ENCODE results near the gene SPOCD1.
A peak's percentile ranks its signal among the peaks of the same experiment; 100 is the strongest.

SPOCD1 gene

DNA sequence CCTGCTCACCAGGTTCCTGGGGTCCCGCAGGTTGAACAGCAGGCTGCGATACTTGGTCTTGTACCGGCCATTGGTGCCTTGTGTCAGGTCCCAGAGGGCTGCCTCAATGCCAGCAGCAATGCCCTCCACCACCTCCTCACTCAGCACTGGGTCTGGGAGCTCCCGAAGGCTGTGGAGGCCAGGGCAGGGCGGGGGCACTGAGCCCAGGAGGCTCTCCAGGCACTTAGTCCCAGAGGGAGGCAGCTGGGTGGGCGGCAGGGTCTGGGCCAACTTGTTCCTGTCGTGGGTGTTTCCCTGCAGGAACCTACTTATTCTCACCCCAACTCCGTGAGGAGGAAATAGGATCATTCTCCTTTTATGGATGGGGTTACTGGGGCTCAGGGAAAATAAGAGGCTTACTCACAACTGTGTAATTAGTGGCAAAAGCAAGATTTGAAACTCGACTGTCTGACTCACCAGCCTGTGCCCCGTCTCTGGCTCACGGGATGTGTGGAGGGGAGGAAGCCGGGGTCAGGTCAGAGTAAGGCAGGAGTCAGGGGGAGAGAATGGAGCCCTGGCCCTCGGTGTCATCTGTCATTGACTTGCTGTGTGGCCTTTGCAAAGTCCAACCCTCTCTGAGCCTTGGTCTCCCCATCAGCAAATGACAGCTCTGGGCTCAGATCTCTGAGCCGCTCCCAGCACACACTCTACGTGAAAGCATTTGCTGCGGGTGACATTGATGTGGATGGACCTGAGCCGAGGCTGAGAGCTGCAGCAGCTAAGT lies 17.2 kb downstream of the SPOCD1 start (continued):
- TF ChIP-seq, protein P1, sequence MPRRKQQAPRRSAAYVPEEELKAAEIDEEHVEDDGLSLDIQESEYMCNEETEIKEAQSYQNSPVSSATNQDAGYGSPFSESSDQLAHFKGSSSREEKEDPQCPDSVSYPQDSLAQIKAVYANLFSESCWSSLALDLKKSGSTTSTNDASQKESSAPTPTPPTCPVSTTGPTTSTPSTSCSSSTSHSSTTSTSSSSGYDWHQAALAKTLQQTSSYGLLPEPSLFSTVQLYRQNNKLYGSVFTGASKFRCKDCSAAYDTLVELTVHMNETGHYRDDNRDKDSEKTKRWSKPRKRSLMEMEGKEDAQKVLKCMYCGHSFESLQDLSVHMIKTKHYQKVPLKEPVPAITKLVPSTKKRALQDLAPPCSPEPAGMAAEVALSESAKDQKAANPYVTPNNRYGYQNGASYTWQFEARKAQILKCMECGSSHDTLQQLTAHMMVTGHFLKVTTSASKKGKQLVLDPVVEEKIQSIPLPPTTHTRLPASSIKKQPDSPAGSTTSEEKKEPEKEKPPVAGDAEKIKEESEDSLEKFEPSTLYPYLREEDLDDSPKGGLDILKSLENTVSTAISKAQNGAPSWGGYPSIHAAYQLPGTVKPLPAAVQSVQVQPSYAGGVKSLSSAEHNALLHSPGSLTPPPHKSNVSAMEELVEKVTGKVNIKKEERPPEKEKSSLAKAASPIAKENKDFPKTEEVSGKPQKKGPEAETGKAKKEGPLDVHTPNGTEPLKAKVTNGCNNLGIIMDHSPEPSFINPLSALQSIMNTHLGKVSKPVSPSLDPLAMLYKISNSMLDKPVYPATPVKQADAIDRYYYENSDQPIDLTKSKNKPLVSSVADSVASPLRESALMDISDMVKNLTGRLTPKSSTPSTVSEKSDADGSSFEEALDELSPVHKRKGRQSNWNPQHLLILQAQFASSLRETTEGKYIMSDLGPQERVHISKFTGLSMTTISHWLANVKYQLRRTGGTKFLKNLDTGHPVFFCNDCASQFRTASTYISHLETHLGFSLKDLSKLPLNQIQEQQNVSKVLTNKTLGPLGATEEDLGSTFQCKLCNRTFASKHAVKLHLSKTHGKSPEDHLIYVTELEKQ (tag by site-specific recombination; IDR thresholded peaks at IDR 0.05; ENCODE audit: borderline replicate concordance), result no peak
- TF ChIP-seq, protein P2, sequence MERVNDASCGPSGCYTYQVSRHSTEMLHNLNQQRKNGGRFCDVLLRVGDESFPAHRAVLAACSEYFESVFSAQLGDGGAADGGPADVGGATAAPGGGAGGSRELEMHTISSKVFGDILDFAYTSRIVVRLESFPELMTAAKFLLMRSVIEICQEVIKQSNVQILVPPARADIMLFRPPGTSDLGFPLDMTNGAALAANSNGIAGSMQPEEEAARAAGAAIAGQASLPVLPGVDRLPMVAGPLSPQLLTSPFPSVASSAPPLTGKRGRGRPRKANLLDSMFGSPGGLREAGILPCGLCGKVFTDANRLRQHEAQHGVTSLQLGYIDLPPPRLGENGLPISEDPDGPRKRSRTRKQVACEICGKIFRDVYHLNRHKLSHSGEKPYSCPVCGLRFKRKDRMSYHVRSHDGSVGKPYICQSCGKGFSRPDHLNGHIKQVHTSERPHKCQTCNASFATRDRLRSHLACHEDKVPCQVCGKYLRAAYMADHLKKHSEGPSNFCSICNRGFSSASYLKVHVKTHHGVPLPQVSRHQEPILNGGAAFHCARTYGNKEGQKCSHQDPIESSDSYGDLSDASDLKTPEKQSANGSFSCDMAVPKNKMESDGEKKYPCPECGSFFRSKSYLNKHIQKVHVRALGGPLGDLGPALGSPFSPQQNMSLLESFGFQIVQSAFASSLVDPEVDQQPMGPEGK (tag by site-specific recombination; IDR thresholded peaks at IDR 0.05), result peak; percentile 53; the same call in 1 of the 2 replicates
- TF ChIP-seq GFI1B (tag by site-specific recombination; IDR thresholded peaks at IDR 0.05) (no peak), ZNF701 (tag by site-specific recombination; IDR thresholded peaks at IDR 0.05) (no peak), ZNF248 (tag by site-specific recombination; IDR thresholded peaks at IDR 0.05) (no peak), ZNF510 (tag by site-specific recombination; IDR thresholded peaks at IDR 0.05; ENCODE audit: insufficient replicate concordance) (no peak), HOXA7 (CRISPR knock-in tag; IDR thresholded peaks at IDR 0.05; ENCODE audit: borderline replicate concordance) (no peak), ZNF184 (tag by site-specific recombination; IDR thresholded peaks at IDR 0.05) (no peak), ZNF146 (tag by site-specific recombination; IDR thresholded peaks at IDR 0.05) (no peak), ZNF416 (tag by site-specific recombination; IDR thresholded peaks at IDR 0.05) (no peak), ZNF521 (tag by site-specific recombination; IDR thresholded peaks at IDR 0.05) (no peak), ZNF473 (tag by site-specific recombination; IDR thresholded peaks at IDR 0.05) (no peak), ZNF121 (tag by site-specific recombination; IDR thresholded peaks at IDR 0.05) (no peak), ZBTB17 (tag by site-specific recombination; IDR thresholded peaks at IDR 0.05) (no peak), ZNF549 (tag by site-specific recombination; IDR thresholded peaks at IDR 0.05) (no peak)
- TF ChIP-seq, protein P3, sequence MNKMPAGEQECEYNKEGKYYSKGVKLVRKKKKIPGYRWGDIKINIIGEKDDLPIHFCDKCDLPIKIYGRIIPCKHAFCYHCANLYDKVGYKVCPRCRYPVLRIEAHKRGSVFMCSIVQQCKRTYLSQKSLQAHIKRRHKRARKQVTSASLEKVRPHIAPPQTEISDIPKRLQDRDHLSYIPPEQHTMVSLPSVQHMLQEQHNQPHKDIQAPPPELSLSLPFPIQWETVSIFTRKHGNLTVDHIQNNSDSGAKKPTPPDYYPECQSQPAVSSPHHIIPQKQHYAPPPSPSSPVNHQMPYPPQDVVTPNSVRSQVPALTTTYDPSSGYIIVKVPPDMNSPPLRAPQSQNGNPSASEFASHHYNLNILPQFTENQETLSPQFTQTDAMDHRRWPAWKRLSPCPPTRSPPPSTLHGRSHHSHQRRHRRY (tag by site-specific recombination; IDR thresholded peaks at IDR 0.05), result no peak
- TF ChIP-seq, protein P4, sequence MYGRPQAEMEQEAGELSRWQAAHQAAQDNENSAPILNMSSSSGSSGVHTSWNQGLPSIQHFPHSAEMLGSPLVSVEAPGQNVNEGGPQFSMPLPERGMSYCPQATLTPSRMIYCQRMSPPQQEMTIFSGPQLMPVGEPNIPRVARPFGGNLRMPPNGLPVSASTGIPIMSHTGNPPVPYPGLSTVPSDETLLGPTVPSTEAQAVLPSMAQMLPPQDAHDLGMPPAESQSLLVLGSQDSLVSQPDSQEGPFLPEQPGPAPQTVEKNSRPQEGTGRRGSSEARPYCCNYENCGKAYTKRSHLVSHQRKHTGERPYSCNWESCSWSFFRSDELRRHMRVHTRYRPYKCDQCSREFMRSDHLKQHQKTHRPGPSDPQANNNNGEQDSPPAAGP (tag by site-specific recombination; IDR thresholded peaks at IDR 0.05), result 0 out of 2 replicates have a peak, but pooled peaks have one; percentile 19

DNA sequence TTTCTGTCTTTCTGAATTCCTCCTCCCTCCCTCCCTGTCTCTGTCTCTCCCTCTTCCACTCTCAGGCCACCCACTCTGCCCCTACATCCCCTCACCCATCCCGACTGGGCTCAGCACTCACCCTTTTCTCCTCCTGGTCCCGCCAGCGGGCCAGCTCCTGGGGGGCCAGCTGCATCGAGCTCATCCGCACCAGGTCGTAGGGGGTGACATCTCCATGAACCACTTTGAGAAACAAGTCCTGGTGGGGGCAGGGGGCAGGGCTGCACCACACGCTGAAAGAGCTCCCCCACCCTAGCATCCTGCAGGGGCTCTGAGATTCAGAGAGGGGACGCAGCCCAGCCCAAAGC lies 17.8 kb downstream of the SPOCD1 start:
- no peak overlapping the region for H3K4me3 ChIP-seq (ENCODE audit: low read depth, low read length)
- H3K27ac ChIP-seq (ENCODE audit: extremely low read depth, low read depth, low read length), result no peak overlapping the region
- TF ChIP-seq ZNF426 (tag by site-specific recombination; IDR thresholded peaks at IDR 0.05) (no peak), ZNF585B (tag by site-specific recombination; IDR thresholded peaks at IDR 0.05) (peak; percentile 40), ZNF529 (tag by site-specific recombination; IDR thresholded peaks at IDR 0.05; ENCODE audit: insufficient replicate concordance) (no peak)
- CTCF ChIA-PET, result interaction anchor here (0.5 to 3.0 kb wide), 4 partner anchors 9 to 997 kb away, joined by 3 to 14 read pairs (median 4); no protein-coding TSS in a partner anchor
- no peaks in the 10 kb centered on the region for H3K4me1 ChIP-seq (ENCODE audit: control insufficient read depth, insufficient read depth, low read length)
- POLR2A ChIA-PET, result no interaction called here
- H3K36me3 ChIP-seq (ENCODE audit: control insufficient read depth in 2 of 2, insufficient read depth in 1 of 2, low read length in 2 of 2), result no peaks in the 10 kb centered on the region
- H3K9me3 ChIP-seq (ENCODE audit: control insufficient read depth, insufficient read depth, low read depth, low read length), result no peaks in the 10 kb centered on the region

All from HEK293 (cell line).